Ovary (tissue), 9 donors: ENCODE data around the gene PDYN. TPM values are rescaled to one million over a fixed set of nuclear protein-coding genes. Genes with fewer than 3 reads are reported as not detected.

ENCODE experiments used
- DNase-seq, 5 donors: peaks; one replicate each; pipeline ENCODE4 v3.0.0-alpha.2; 2019 to 2020
- H3K27ac ChIP-seq, 2 donors: fragments of 200-600 bp; one replicate each; pipeline versions ENCODE4 v1.5.1 to v1.8.0; 2019 to 2022
- H3K27me3 ChIP-seq: fragments of 200-600 bp; one replicate; pipeline ENCODE4 v1.8.0; 2022
- H3K36me3 ChIP-seq: fragments of 200-600 bp; sonication (generic); one replicate; pipeline ENCODE4 v1.5.1; 2019
- H3K4me1 ChIP-seq: one replicate; pipeline ENCODE4 v1.8.1; 2013; ENCODE audit warnings: mild to moderate bottlenecking, moderate library complexity; ENCODE audit not compliant: insufficient read depth
- H3K4me3 ChIP-seq: fragments of 200-600 bp; sonication (generic); one replicate; pipeline ENCODE4 v1.5.1; 2017
- H3K9me3 ChIP-seq, 2 donors: fragments of 200-600 bp in 1 of 2; sonication (generic) in 1 of 2; one replicate each; pipeline versions ENCODE4 v1.5.1 to v1.8.1; 2013 to 2019; ENCODE audit warnings: mild to moderate bottlenecking in 1 of 2, moderate library complexity in 1 of 2
- EP300 ChIP-seq: sonication (generic); formaldehyde crosslinking; IDR thresholded peaks from one replicate; pipeline ENCODE4 v1.6.1; 2017; ENCODE audit warnings: antibody characterized with exemption
- POLR2A ChIP-seq: fragments of 450-650 bp; IDR thresholded peaks from one replicate; pipeline ENCODE4 v1.6.1; 2017; ENCODE audit warnings: antibody characterized with exemption, mild to moderate bottlenecking, moderate library complexity
- WGBS, 3 donors: extraction: QIAGEN DNeasy Blood & Tissue Kit in 1 of 3; methylation state at CpG; one replicate each; pipeline versions ENCODE4 v1.1.5 to v1.1.7; 2013 to 2017; 5-methylcytosine and 5-hydroxymethylcytosine counted together
- intact Hi-C, 4 donors: fragments of 100-400 bp; cut with DNase I; formaldehyde crosslinking; loops; one replicate each; pipeline versions ENCODE4 v1.11.0 to v1.15.1; 2022 to 2023
- polyA plus RNA-seq, 2 donors: library from polyadenylated mRNA; stranded (reverse); fragments of 200-250 nt in 1 of 2; fragments of 350-450 nt in 1 of 2; fragmentation: Illumina TruSeq in 1 of 2; extraction: RNeasy Lipid Tissue Mini Kit (QIAGEN cat#74804) in 1 of 2; gene quantifications; one replicate each; pipeline ENCODE4 v1.2.3, GENCODE V29; 2013 to 2014
- total RNA-seq, 7 donors: library from RNA; depleted of rRNA in 2 of 7; stranded (reverse); fragments of >200 nt in 2 of 7; fragmentation: NEBNext Ultra II Directional in 3 of 7; extraction: Animal tissue kit (Norgen Biotek cat#: 25700) in 3 of 7; gene quantifications; one replicate each; pipeline versions ENCODE4 v1.1.0 to v1.2.4, GENCODE V29; 2016 to 2023
- TF ChIP-seq, protein P1 (sequence below), 3 donors: fragments of 450-650 bp in 2 of 3; fragments of 200-600 bp in 1 of 3; IDR thresholded peaks; one replicate each; pipeline versions ENCODE4 v1.5.1 to v1.8.0; 2016 to 2022; ENCODE audit warnings: antibody characterized with exemption in 3 of 3, mild to moderate bottlenecking in 1 of 3
- donor health status: DM: no; HTN: no; CAD: no; lungs with moderate emphysema.
- donor health status: DM: no; HTN: no; CAD: no.
- donor health status: Bipolar disorder and iron deficiency.
- donor health status: DM: yes; HTN: yes; CAD: no.
- donor health status: DM: no; HTN: no; CAD: no.
- donor health status: DM: yes; HTN: yes; CAD: no.

Gene PDYN
- total and polyA plus RNA-seq, 9 donors: not detected

- 44 to 54% (median 48%) methylated on average over 19 of the region's 19 CpGs for WGBS, 3 donors
- Histone ChIP-seq H3K36me3 (no peaks in the 10 kb centered on the region), H3K27me3 (no peaks in the 10 kb centered on the region), H3K27ac (peak overlapping the region in 1 of 2 donors; percentile 14), H3K4me3 (no peak overlapping the region), H3K9me3 (no peaks in the 10 kb centered on the region), H3K4me1 (peaks cover 4% of the 10 kb centered on the region)
- intact Hi-C loops: loop anchor here in 1 of 4 donors (5.0 kb wide), 1 partner anchor 512 kb away; no protein-coding TSS in a partner anchor
- no peak for TF ChIP-seq EP300
- TF ChIP-seq, protein P1, sequence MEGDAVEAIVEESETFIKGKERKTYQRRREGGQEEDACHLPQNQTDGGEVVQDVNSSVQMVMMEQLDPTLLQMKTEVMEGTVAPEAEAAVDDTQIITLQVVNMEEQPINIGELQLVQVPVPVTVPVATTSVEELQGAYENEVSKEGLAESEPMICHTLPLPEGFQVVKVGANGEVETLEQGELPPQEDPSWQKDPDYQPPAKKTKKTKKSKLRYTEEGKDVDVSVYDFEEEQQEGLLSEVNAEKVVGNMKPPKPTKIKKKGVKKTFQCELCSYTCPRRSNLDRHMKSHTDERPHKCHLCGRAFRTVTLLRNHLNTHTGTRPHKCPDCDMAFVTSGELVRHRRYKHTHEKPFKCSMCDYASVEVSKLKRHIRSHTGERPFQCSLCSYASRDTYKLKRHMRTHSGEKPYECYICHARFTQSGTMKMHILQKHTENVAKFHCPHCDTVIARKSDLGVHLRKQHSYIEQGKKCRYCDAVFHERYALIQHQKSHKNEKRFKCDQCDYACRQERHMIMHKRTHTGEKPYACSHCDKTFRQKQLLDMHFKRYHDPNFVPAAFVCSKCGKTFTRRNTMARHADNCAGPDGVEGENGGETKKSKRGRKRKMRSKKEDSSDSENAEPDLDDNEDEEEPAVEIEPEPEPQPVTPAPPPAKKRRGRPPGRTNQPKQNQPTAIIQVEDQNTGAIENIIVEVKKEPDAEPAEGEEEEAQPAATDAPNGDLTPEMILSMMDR (IDR thresholded peaks at IDR 0.05): no peak
- no peak for TF ChIP-seq POLR2A
- peak in 4 of 5 donors; percentile 60 to 89 (median 62) for DNase-seq
These were observed 58.9 kb downstream of the PDYN start for GRCh38 chr20:1934721-1935573.

DNA sequence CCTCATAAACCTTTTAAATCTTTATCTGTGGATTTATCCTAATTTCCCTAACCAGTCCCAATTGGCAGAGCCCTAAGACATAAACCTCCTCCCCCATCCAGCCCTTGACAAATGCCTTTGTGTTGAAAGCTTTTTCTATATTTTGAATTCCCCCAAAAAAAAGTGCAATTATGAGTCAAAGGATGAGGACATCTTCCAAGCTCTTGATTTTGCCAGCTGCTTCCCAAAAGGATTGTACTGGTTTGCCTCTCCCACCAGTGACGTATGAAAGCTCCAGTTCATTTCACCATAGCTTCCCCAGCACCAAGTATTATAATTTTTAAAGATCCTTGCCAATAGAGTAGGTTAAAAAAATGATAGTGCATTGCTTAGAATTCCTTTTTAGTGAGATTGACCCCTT, 59.7 kb downstream of the PDYN start:
- DNase-seq: peak in 1 of 5 donors; percentile 56
- peak overlapping the region in 1 of 2 donors; percentile 14 for H3K27ac ChIP-seq
- TF ChIP-seq EP300 (peak; percentile 30), POLR2A (no peak)
- TF ChIP-seq, protein P1 (IDR thresholded peaks at IDR 0.05): no peak
- no peaks in the 10 kb centered on the region for H3K9me3 ChIP-seq
- no peaks in the 10 kb centered on the region for H3K36me3 ChIP-seq
- H3K4me1 ChIP-seq: peaks cover 4% of the 10 kb centered on the region
- no peak overlapping the region for H3K4me3 ChIP-seq
- WGBS, 3 donors: 8 to 21% (median 19%) methylated on average over 1 of the region's 1 CpG
- no peaks in the 10 kb centered on the region for H3K27me3 ChIP-seq
- intact Hi-C loops: loop anchor here in 1 of 4 donors (5.0 kb wide), 1 partner anchor 513 kb away; no protein-coding TSS in a partner anchor

DNA sequence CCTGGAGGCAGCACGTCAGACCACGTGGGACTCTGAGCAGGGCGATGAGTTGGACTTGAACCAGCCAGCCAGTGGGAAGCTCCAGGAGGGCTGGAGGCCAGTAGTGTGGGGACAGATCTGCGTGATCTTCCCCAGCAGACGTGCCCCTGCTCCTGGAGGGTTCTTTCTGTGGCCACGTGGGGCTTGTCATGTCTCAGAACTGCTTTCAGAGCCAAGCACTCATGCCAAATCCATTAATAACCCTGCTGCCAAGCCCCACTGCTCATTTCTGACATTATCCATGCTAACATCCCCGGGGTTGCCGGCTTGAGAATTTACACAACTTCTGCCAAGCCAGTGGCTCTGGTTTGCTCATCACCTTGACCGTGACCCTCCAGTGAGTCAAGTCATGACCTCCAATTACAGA, 60.4 kb downstream of the PDYN start:
- H3K9me3 ChIP-seq: no peaks in the 10 kb centered on the region
- no peak overlapping the region for H3K4me3 ChIP-seq
- intact Hi-C loops: loop anchor here in 1 of 4 donors (5.0 kb wide), 1 partner anchor 514 kb away; no protein-coding TSS in a partner anchor
- H3K4me1 ChIP-seq: peaks cover 4% of the 10 kb centered on the region
- TF ChIP-seq POLR2A: no peak
- no peak for TF ChIP-seq EP300
- TF ChIP-seq, protein P1 (IDR thresholded peaks at IDR 0.05): no peak
- no peaks in the 10 kb centered on the region for H3K36me3 ChIP-seq
- WGBS, 3 donors: 8 to 14% (median 9%) methylated on average over 9 of the region's 9 CpGs
- peak; percentile 26 to 69 (median 64) for DNase-seq
- H3K27ac ChIP-seq: no peak overlapping the region
- no peaks in the 10 kb centered on the region for H3K27me3 ChIP-seq

DNA sequence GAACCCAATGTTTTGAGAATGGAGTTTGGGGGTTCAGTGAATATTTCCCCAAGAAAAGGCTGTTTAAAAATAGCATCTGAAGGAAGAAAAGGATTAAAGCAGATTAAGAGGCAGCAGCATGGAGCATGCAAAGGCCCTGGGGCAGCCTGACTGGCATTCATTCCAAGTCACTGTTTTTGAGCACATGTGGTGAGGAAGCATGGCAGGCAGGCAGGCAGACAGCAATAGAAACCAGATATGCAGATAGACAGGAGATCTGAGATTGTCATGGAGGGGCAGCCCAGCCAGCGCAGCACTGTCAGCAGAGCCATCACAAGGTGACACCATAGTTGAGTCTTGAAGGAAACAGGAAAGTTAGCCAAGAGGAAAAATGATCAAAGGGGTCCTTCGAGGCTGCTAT, 60.9 kb downstream of the PDYN start:
- WGBS, 3 donors: 69 to 78% (median 73%) methylated on average over 2 of the region's 2 CpGs
- no peak overlapping the region for H3K27ac ChIP-seq

More for the DNA sequence above, 60.9 kb downstream of the PDYN start:
- H3K9me3 ChIP-seq: no peaks in the 10 kb centered on the region
- H3K27me3 ChIP-seq: no peaks in the 10 kb centered on the region
- no peaks in the 10 kb centered on the region for H3K36me3 ChIP-seq
- no peak overlapping the region for H3K4me3 ChIP-seq
- DNase-seq: no peak
- intact Hi-C loops: loop anchor here in 1 of 4 donors (5.0 kb wide), 1 partner anchor 514 kb away; no protein-coding TSS in a partner anchor
- no peak for TF ChIP-seq EP300
- no peak for TF ChIP-seq POLR2A
- TF ChIP-seq, protein P1 (IDR thresholded peaks at IDR 0.05): no peak
- peaks cover 4% of the 10 kb centered on the region for H3K4me1 ChIP-seq
